DMS114 treated with DMSO at 0.1 percent for 48 hours (cell line): Measurements from ENCODE around the gene LACC1.

ENCODE experiments used
- DNase-seq: peaks from one replicate; lab custom pipeline; 2025; ENCODE audit not compliant: unreplicated experiment; lab: John Stamatoyannopoulos, UW

Gene LACC1

GRCh38 chr13:43883631-43884030 lies 3.9 kb downstream of the LACC1 start:
- DNase-seq, result no peak

DNA sequence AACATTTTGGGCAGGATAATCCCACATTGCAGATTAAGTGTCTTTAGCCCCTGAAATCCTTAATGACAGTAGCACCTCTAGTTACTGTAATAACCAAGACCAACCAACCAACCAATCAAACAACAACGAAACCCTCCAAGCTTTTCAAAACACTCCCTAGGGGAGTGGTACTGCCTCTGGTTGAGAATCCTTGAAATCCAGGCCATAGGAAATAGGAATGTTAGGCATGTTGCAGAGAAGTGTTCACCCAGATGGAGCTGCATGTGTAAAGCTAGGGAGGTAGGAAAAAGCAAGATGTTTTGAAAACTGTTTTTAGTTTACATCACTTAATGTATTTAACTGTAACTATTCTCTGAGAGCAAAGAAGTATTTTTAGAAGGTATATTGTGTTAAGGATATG lies 4.5 kb downstream of the LACC1 start:
- DNase-seq, result no peak

DNA sequence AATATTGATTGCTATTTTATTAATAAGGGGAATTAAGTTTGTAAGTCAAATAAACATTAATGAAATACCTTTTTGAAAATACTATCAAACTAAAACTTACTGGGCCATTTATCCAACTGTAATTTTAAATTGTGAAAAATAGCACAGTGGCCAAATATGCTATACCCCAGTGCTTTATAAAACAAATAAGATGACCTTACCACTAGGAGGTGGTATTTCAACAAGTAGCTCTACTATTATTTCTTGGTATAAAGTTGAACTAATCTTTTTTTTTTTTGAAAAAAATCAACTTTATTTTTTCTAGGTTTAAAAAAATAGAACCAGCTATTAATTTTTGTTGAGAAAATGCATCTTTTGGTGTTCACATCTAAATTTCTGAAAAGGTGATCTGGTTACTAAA lies 14.7 kb downstream of the LACC1 start:
- no peak for DNase-seq

DNA sequence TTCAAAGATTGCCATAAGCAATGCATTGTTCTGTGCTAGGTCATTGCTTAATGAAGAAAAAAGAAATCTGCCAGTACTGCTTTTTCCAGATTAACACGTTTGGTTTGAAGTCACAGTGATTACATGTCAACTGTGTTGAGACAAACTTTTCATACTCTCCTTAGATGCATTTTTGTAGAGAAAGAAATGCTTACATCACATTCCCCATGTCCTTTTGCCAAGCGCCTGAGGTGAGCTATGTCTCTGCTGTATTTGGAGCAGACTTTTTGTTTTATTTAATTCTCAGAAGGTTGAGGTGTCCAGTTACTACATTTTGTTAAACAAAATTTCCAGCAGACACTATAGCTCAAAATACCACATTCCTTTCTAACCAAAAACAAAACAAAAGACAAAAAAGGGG lies 16.2 kb downstream of the LACC1 start:
- no peak for DNase-seq

DNA sequence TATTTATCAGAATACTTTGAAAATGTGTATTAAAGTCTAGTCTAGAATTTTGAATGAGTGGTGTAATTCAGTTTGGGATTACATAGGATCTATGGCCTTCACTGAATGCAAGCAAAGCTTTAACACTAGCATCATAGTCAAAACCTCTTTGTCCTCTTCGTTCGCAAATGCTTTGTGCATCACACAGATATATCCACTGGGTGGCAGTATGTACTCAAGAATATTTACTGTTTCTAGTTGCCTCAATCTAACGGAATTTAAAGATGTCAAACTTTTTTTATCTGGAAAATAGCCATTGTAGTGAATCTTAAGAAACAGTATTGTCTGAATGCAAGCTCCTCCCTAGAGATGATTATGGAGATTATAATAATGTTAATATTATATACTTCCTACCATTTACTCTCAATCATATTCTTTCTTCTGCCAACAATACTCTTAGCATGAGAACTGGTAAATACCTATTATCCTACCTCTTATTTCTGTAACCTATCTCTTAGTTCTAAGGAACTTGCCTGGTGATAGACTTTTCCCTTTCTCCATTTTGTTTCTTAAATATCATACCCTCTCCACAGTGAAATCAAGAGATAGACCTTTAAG lies 25.8 kb downstream of the LACC1 start:
- DNase-seq, result peak; percentile 45

GRCh38 chr13:43908156-43909126 lies 28.7 kb downstream of the LACC1 start:
- DNase-seq, result peak; percentile 6

- DNase-seq, result no peak
Observed at GRCh38 chr13:43910856-43911255, 31.2 kb downstream of the LACC1 start.

DNA sequence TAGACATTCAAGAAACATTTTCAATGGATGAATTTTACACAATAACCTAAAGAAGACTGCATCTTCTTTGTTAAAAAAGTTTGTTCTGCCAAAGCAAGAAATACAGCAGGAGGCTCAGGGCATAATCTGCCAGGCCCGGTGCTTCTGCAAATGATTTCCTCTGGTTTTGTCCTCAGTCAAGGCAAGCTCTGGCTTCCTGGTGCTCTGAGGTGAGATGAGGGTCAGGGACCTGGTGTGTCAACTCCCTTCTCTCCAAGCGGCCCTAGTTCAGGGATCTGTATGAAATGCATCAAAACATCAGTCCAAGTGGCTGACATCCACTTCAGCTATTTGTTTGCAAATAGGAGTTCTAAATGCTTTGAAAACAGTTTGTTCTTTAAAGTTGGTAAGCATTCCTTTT lies 31.6 kb downstream of the LACC1 start:
- DNase-seq, result no peak

DNA sequence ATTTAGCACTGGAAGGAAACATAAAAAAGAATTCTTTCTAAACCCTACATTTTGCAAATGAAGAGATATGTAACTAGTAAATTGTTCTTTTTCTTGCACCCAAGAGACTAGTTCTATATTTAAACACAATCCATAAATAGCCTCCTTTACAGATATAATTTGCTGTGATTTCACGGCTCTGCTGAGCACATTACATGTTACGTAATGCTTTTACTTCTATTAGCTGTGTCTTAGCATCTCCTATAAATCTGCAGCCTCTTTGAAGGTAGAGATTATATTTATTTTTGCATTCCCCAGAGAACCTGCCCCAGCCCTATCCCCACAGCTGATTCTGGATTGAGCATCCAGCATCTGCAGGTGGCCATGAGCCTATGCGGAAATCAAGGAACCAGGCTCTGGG lies 32.2 kb downstream of the LACC1 start:
- DNase-seq, result no peak

DNA sequence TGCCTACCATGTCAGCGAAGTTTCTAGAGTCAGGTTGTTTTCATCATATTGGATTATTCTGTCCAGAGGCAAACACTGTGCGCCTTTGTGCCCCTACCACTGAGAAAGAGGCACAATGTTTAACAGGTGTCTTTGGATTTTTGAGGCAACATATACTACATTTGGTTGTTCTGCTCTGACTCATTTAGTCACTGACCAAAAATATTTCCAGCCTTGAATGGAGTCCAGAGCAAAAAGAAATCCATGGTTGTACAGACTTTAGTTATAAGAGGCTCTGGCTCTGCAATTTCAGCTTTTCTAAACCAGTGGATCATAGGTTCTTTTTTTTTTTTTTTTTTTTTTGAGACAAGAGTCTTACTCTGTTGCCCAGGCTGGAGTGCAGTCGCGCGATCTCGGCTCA lies 35.7 kb downstream of the LACC1 start:
- no peak for DNase-seq

- DNase-seq, result no peak
Observed at GRCh38 chr13:43916828-43917227, 37.1 kb downstream of the LACC1 start.

GRCh38 chr13:43918636-43919035 lies 38.9 kb downstream of the LACC1 start:
- no peak for DNase-seq

DNA sequence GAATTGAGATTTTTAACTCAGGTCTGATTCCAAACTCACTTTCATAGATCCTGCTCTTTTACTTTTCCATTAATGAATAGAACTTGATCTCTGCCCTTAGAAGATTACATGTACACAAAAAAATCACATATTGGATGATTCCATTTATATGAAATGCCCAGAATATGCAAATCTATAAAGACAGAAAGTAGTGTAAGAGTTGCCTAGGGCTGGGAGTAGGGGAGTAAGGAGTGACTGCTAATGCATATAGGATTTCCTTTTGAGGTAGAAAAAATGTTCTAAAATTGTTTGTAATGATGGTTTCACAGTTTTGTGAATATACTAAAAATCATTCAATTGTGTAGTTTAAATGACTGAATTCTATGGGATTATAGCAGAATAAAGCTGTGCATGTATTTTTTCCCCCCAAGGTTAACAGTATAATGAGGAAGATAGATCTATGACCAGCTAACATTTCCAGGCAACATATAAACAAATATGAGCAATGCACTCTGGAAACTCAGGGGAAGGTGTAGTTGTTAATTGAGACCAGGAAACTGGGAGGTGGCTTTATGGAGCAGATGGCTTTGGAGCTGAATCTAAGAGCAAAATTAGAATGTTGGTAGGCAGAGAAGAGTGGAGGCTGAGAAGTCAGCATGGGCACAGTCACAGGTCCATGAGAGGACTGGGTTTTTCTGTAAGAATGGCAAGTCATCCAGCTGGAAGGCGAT lies 41.4 kb downstream of the LACC1 start:
- no peak for DNase-seq

DNA sequence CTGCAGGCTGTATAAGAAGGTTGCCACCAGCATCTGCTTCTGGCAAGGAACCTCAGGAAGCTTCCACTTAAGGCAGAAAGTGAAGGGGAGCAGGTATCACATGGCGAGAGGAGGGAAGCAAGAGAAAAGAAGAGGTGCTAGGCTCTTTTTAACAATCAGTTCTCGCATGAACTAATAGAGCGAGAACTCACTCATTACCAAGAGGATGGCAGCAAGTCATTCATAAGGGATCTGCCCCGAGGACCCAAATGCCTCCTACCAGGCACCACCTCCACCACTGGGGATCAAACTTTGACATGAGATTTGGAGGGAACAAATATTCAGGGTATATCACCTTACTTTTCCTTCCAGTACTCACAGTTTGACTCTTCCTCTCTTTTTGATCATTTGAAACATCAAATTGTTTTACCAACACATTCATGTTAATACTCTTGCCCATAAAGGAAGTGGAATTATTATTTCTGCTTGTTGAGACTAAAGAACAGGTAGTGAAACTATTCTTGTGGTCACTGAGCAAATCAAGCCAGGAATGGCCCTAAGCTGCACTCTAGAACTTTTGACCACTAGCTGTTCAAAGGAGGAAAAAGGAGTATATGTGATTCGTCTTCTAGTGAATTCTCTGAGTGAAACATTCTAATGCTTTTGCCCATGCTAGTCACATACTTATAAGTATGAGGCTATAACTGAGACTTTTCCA lies 45.0 kb downstream of the LACC1 start:
- no peak for DNase-seq

DNA sequence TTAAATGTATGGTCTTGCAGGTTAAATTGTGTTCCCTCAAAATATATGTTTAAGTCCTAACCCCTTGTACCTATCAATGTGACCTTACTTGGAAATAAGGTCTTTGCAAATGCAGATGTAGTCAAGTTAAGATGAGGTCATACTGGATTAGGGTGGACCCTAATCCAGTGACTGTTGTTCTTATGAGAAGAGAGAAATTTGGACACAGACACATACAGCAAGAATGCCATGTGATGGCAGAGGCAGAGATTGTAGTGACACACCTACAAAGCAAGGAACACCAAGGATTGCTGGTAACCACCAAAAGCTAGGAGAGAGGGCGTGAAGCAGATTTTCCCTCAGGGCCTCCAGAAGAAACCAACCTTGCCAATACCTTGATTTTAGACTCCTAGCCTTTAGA lies 50.2 kb downstream of the LACC1 start:
- no peak for DNase-seq

GRCh38 chr13:43933378-43933777 lies 53.7 kb downstream of the LACC1 start:
- no peak for DNase-seq

GRCh38 chr13:43934273-43934672 lies 54.6 kb downstream of the LACC1 start:
- DNase-seq, result no peak

DNA sequence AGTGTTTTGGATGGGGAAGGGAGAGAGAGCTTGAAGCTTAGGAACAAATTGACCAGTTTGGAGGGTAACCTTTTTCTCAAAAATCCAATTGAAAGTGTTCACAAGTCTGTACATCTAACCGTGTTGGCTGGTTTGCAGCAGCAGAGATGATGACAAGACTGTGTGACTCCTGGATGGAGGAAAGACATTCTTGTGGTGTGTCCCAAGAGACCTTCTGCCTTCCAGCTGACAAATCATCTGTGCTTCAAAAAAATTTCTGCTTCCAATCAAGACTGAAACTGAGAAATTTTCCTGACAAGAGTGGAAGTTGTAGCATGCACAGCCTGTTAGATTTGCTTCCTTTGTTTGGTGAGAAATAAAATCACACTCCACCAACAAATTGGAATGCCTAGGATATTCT lies 56.2 kb downstream of the LACC1 start:
- DNase-seq, result no peak

- DNase-seq, result no peak
Observed at GRCh38 chr13:43936647-43937046, 56.9 kb downstream of the LACC1 start.

- DNase-seq, result no peak
Observed at GRCh38 chr13:43937839-43938238, 58.1 kb downstream of the LACC1 start.

GRCh38 chr13:43938449-43938848 lies 58.7 kb downstream of the LACC1 start:
- no peak for DNase-seq
